Activated CD4-positive, alpha-beta T cell treated with anti-CD3 and anti-CD28 coated beads, Interleukin-2, amount 10 ng/mL, durations not matched to agents 7 days and 5 days (primary cell): ENCODE results near the gene CARD19. TPM values are rescaled to one million over a fixed set of nuclear protein-coding genes. Genes with fewer than 3 reads are reported as not detected.

Source experiments
- CTCF ChIA-PET: fragments of 350-600 bp; sonication (Branson Sonifier 250); formaldehyde crosslinking; loops from one replicate; lab custom pipeline; 2021; ENCODE audit warnings: antibody characterized with exemption; lab: Charles Lee
- POLR2A ChIA-PET: fragments of 350-600 bp; sonication (Branson Sonifier 250); formaldehyde crosslinking; loops from one replicate; lab custom pipeline; 2021; ENCODE audit warnings: antibody characterized with exemption; lab: Charles Lee
- DNase-seq: peaks from one replicate; pipeline ENCODE4 v3.0.0-alpha.2; 2020
- H3K27ac Mint-ChIP-seq: one replicate; pipeline ENCODE4 v1.8.0; 2021; ENCODE audit warnings: mild to moderate bottlenecking, moderate library complexity, mixed read lengths
- H3K27me3 Mint-ChIP-seq: one replicate; pipeline ENCODE4 v1.8.0; 2021; ENCODE audit warnings: mixed read lengths
- H3K36me3 Mint-ChIP-seq: one replicate; pipeline ENCODE4 v1.8.0; 2021; ENCODE audit warnings: low read depth, mixed read lengths
- H3K4me1 Mint-ChIP-seq: one replicate; pipeline ENCODE4 v1.8.0; 2021; ENCODE audit warnings: mixed read lengths
- H3K4me3 Mint-ChIP-seq: one replicate; pipeline ENCODE4 v1.8.0; 2021; ENCODE audit warnings: mild to moderate bottlenecking, moderate library complexity, mixed read lengths
- H3K9me3 Mint-ChIP-seq: one replicate; pipeline ENCODE4 v1.8.0; 2021; ENCODE audit warnings: mixed read lengths
- total RNA-seq, 2 experiments: library from RNA; stranded (reverse); gene quantifications; one replicate each; pipeline ENCODE4 v1.2.3, GENCODE V29; 2021

CARD19 gene
- total RNA-seq, 2 experiments from 2014 or later = 40.3 to 42.6 TPM

DNA sequence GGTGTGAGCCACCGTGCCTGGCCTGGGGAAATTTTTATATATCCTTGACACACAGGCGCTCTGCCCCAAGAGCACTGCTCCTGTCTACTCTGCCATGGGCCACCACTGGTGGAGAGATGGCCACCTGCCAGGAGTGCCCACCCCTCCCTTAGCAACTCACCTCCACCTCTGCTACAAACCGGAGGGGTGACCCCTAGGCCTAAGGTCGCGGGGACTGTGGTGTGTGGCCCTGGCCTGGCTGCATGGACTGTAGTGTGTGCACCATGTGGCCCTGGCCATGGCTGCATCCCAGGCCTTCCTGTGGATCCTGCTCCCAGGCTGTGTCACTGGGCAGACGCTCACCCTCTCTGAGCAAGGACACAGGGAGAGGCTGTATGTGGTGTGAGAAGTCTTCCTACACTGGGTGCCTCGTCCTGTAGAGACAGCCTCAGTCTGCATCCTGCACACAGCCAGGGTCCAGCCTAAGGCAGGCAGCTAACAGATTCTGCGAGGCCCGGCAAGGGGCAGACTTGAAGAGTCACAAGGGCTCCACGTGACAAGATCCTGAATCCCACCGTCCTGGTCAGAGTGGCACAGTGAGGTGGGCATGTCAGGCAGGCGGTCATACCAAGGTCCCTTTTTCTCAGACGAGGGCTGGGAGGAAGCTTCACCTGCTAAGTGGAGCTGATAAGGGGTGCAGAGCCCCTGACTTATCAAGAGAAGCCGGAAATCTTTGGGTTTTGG is 27.7 kb downstream of the CARD19 start:
- H3K9me3 Mint-ChIP-seq = no peaks in the 10 kb centered on the region
- POLR2A ChIA-PET = no interaction called here
- DNase-seq = no peak
- H3K27me3 Mint-ChIP-seq = no peaks in the 10 kb centered on the region
- peak overlapping the region; percentile 77 for H3K27ac Mint-ChIP-seq
- CTCF ChIA-PET = interaction anchor here (0.9 to 1.7 kb wide), 3 partner anchors 15 to 327 kb away, joined by 3 to 7 read pairs (median 5); no protein-coding TSS in a partner anchor
- peaks cover 51% of the 10 kb centered on the region for H3K4me1 Mint-ChIP-seq
- H3K4me3 Mint-ChIP-seq = no peak overlapping the region
- peaks cover 30% of the 10 kb centered on the region for H3K36me3 Mint-ChIP-seq

DNA sequence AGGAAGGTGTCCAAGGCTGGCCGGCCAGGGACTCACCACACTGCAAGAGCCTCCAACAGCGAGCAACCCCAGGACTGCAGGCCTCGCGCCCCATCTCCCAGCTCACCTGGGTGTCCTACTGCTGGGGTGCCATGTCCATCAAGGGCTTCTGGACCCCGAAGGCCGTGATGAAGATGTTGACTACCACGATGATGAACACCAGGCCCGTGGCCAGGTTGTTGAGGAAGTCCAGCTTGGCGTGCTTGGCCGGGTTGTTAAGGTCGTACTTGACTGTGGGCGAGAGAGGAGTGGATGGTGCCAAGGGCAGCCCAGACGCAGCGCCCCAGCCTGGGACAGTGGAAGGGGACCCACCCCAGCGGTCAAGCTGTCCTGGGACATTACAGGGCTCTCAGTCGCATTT is 28.8 kb downstream of the CARD19 start:
- CTCF ChIA-PET = interaction anchor here (1.3 to 1.7 kb wide), 2 partner anchors 16 to 19 kb away, joined by 5 to 7 read pairs; no protein-coding TSS in a partner anchor
- H3K27ac Mint-ChIP-seq = peak overlapping the region; percentile 77
- H3K27me3 Mint-ChIP-seq = no peaks in the 10 kb centered on the region
- DNase-seq = no peak
- H3K36me3 Mint-ChIP-seq = peaks cover 28% of the 10 kb centered on the region
- H3K4me1 Mint-ChIP-seq = peaks cover 45% of the 10 kb centered on the region
- no peaks in the 10 kb centered on the region for H3K9me3 Mint-ChIP-seq
- no peak overlapping the region for H3K4me3 Mint-ChIP-seq
- POLR2A ChIA-PET = no interaction called here

DNA sequence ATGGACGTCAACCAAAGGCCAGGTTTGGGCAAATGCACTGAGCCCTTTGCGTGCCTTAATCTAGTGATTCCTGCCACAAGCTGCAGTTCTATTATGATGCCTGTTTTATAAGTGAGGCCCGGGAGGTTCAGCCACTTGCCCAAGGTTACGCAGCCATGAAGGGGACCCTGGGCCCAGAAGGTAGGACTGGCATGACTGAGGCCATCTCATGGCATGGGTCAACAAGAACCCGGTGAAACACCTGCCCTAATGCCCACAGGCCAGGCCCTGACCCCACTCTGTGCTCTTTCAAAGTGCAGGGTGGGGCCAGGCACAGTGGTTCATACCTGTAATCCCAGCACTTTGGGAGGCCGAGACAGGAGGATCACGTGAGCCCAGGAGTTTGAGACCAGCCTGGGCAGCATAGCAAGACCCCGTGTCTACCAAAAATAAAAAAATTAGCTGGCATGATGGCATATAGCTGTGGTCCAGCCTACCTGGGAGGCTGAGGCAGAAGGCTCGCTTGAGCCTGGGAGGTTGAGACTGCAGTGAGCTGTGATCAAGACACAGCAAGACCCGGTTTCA is 29.4 kb downstream of the CARD19 start:
- no peak for DNase-seq

DNA sequence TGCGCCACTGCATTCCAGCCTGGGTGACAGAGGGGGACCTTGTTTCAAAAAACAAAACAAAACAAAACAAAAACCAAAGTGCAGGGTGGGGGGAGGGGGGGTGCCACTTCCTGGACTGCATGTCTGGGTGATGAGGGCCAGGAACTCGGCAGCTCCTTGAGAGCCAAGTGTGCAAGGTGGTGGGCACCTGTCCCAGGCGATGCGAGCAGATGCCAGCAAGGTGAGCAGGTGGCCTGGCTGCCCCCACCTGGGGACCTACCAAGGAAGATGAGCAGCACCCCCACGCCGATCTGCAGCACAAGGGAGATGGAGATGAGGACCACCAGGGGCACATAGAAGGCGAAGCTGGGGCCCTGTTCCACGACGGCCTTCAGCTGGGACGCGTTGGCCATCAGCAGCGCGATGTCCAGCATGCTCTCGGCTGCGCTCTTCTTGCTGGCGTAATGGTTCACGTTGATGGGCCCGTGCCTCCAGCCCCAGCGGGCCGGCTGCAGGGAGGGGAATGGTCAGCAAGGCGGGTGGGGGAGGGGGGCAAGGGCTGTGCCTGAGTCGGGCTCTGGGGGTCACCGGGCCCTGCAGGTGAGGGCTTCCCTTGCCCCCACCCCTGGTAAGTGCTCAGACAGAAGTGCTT is 30.2 kb downstream of the CARD19 start:
- ChIA-PET CTCF (interaction anchor here (1.0 to 1.8 kb wide), 5 partner anchors 11 to 18 kb away, joined by 3 to 8 read pairs (median 4); no protein-coding TSS in a partner anchor), POLR2A (interaction anchor here (0.7 kb wide), 1 partner anchor 350 kb away, joined by 3 read pairs; no protein-coding TSS in a partner anchor)
- Mint-ChIP-seq H3K27me3 (no peaks in the 10 kb centered on the region), H3K36me3 (peaks cover 20% of the 10 kb centered on the region), H3K27ac (peak overlapping the region; percentile 94), H3K9me3 (no peaks in the 10 kb centered on the region), H3K4me1 (peaks cover 48% of the 10 kb centered on the region), H3K4me3 (peak overlapping the region; percentile 33)
- peak; percentile 46 for DNase-seq

More for the DNA sequence above, 29.4 kb downstream of the CARD19 start:
- no peaks in the 10 kb centered on the region for H3K27me3 Mint-ChIP-seq
- CTCF ChIA-PET = interaction anchor here (1.0 to 1.8 kb wide), 4 partner anchors 10 to 18 kb away, joined by 4 to 7 read pairs (median 5); no protein-coding TSS in a partner anchor
- H3K9me3 Mint-ChIP-seq = no peaks in the 10 kb centered on the region
- H3K36me3 Mint-ChIP-seq = peaks cover 23% of the 10 kb centered on the region
- peaks cover 41% of the 10 kb centered on the region for H3K4me1 Mint-ChIP-seq
- peak overlapping the region; percentile 94 for H3K27ac Mint-ChIP-seq
- no peak overlapping the region for H3K4me3 Mint-ChIP-seq
- POLR2A ChIA-PET = no interaction called here

DNA sequence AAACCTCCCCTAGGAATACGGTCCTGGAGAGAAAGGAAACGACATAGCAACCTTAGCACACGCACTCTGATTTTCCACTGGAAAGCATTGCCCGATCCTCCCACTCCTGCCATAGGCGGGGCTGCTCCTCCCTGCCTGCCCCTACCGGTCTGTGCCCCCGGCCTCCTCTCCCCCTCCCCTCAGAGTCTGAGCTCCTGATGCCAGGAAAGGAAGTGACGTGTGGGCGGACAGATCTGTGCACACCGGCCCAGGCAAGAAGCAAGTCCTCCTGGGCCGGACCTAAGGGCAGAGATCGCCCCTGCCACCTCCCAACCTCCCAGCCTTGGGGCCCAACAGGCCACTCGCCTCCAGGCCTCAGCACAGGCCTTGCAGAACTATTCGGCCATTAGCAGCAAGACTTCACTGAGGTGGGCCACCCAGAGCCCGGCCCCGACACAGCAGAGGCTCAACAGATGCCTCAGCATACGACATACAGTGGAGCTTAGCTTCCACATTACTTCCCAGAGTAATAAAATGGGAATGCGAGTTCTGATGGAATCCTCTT is 30.9 kb downstream of the CARD19 start:
- Mint-ChIP-seq H3K9me3 (no peaks in the 10 kb centered on the region), H3K4me1 (peaks cover 55% of the 10 kb centered on the region), H3K36me3 (peaks cover 16% of the 10 kb centered on the region), H3K4me3 (no peak overlapping the region), H3K27ac (peak overlapping the region; percentile 94), H3K27me3 (no peaks in the 10 kb centered on the region)
- POLR2A ChIA-PET = no interaction called here
- no peak for DNase-seq
- CTCF ChIA-PET = interaction anchor here (0.9 to 1.8 kb wide), 6 partner anchors 8 to 62 kb away, joined by 3 to 8 read pairs (median 4); no protein-coding TSS in a partner anchor

DNA sequence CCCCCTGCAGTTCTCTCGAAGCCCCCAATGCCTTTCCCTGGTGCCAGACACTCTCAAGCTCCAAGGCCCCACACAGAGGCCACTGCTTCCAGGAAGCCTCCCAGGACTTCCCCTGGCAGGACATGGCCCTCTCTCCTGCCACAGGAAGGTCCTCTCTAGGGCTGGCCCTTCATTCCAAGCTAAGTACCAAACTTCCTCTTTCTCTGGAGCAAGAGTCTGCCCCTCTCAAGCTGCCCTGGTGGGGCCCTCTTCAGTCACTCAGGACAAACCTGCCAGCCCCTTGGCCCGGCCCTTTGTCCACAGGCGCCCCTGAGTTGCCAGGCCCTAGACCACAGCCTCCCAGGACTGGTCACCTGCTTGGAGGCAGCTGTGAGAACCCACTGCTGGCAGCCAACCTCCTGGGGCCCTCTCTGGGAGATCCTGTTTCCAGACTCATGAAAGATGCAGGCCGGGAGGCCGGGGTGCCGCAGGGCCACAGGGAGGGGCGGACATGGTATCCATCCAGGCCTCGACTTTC is 31.4 kb downstream of the CARD19 start:
- POLR2A ChIA-PET = no interaction called here

DNA sequence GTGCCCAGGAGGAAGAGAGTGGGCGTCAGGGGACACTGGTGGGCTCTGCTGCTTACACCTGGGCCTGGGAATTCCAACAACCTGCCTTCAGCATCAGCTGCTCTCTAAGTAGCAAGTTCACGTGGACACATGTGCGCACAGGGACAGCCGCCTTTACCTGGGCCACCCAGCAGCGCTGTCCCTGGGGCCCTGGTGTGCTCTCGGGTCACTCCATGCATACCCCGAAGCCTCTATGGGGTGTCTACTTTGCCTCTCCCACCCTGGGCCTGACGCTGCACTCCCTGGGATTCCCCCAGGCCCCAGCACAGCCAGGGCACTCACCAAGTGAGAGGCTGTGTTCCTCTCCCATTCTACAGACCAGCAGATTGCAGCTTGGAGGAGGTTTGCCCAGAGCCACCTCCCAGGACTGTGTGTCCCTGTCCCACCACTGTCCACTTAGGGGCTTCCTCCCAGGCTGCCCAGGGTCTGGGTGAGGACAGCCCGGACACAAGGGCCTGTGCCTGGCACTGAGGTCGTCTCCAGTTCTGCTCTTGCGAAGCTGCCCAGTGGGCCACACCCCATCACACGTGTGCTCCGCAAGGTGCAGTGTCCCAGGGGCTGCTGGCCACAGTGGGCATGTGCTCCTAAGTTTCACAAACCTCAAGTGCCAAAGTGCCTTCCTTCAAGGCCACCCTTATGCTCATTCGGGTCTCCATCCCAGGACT is 32.1 kb downstream of the CARD19 start:
- H3K9me3 Mint-ChIP-seq = no peaks in the 10 kb centered on the region
- peaks cover 67% of the 10 kb centered on the region for H3K4me1 Mint-ChIP-seq
- no peak overlapping the region for H3K4me3 Mint-ChIP-seq
- DNase-seq = no peak
- CTCF ChIA-PET = interaction anchor here (0.5 to 4.4 kb wide), 3 partner anchors 20 to 726 kb away, joined by 3 to 24 read pairs (median 3); no protein-coding TSS in a partner anchor
- H3K36me3 Mint-ChIP-seq = peaks cover 16% of the 10 kb centered on the region
- peak overlapping the region; percentile 94 for H3K27ac Mint-ChIP-seq
- POLR2A ChIA-PET = no interaction called here
- no peaks in the 10 kb centered on the region for H3K27me3 Mint-ChIP-seq

More for the DNA sequence above, 31.4 kb downstream of the CARD19 start:
- no peak for DNase-seq
- Mint-ChIP-seq H3K36me3 (peaks cover 16% of the 10 kb centered on the region), H3K9me3 (no peaks in the 10 kb centered on the region), H3K27ac (peak overlapping the region; percentile 94), H3K27me3 (no peaks in the 10 kb centered on the region), H3K4me3 (no peak overlapping the region), H3K4me1 (peaks cover 60% of the 10 kb centered on the region)
- CTCF ChIA-PET = interaction anchor here (0.5 to 1.4 kb wide), 7 partner anchors 9 to 727 kb away, joined by 3 to 8 read pairs (median 3); no protein-coding TSS in a partner anchor

DNA sequence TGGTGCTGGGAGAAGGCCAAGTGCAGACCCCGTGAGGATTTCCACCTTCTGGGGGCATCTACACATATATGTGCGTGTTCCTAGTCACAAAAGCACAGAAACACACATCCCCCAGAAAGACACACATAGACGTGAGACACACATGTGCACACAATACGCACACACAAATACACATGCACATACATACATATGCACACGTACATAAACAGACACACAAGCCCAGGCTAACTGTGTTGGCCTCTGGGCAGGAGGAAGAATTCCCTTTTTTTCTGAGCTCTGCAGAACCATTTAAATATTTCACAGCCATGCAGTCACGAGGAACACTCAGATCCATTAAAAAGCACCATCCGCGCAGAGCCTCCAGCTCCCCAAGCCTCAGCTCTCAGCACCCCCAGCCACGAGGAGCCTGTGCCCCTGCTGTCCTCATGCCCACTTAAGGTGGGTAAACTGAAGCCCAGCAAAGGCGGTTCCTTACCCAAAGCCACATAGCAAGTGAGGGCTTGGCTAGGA is 32.8 kb downstream of the CARD19 start:
- no peak overlapping the region for H3K4me3 Mint-ChIP-seq
- POLR2A ChIA-PET = no interaction called here
- no peaks in the 10 kb centered on the region for H3K27me3 Mint-ChIP-seq

DNA sequence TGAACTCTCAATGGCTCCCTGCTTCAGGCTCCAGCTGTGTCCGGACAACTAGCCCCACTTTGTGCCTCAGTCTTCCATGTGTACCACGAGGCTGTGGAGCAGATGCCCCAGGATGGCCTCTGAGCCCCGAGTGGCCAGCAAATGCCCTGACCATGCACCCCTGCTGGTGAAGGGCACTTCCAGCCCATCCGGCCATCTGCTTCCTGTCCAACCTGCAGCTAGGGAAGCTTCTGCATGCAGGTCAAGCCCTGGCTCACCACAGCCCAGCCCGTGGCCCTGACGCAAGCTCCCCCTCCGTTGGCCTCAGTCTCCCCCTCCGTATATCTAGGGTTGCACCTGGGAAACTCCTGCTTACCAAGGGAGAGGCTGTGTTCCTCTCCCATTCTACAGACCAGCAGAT is 33.3 kb downstream of the CARD19 start:
- POLR2A ChIA-PET = no interaction called here
- no peak for DNase-seq
- Mint-ChIP-seq H3K27me3 (no peaks in the 10 kb centered on the region), H3K4me3 (no peak overlapping the region), H3K27ac (no peak overlapping the region), H3K36me3 (peaks cover 14% of the 10 kb centered on the region), H3K9me3 (no peaks in the 10 kb centered on the region), H3K4me1 (peaks cover 65% of the 10 kb centered on the region)
- CTCF ChIA-PET = interaction anchor here (0.9 to 4.4 kb wide), 4 partner anchors 10 to 54 kb away, joined by 3 to 24 read pairs (median 8); no protein-coding TSS in a partner anchor

More for the DNA sequence above, 32.8 kb downstream of the CARD19 start:
- no peaks in the 10 kb centered on the region for H3K9me3 Mint-ChIP-seq
- H3K27ac Mint-ChIP-seq = peak overlapping the region; percentile 72
- CTCF ChIA-PET = interaction anchor here (1.9 to 4.4 kb wide), 2 partner anchors 10 to 20 kb away, joined by 10 to 24 read pairs; no protein-coding TSS in a partner anchor
- peaks cover 66% of the 10 kb centered on the region for H3K4me1 Mint-ChIP-seq
- H3K36me3 Mint-ChIP-seq = peaks cover 16% of the 10 kb centered on the region
- DNase-seq = no peak

DNA sequence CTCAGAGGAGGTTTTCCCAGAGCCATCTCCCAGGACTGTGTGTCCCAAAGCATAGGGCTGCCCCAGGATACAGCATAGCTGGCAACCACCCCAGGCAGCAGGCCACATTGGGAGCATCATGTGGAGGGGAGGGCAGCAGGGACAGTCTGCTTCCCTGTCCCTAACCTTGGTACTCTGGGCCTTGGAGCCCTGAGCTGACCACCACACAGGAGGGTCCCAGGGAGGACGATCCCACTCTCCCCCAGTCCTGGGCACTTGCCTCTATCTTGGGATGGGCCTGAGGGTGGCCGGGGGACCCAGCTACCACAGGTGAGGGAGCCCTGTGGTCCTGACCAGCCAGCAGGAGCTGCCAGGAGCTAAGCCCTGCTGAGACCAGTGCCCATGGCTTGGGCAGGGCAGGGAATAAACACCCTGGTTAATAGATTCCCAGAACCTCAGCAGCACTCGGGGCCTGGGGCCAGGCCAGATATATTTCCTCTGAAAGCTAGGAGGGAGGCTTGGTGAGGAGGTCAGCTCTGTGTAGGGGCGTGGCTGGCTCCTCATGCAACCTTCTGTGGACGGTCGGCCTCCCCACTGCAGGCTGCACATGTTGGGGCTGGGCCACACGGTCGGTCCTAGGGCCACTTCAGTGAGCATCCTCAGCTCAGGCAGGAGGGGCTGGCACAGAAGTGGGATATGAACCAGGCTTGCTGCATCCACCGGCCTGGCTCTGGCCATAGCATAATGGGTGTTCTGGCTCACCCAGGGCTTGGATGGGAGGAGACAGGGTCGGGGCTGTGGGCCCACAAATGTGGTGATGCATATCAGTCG is 33.9 kb downstream of the CARD19 start:
- CTCF ChIA-PET = interaction anchor here (0.9 to 4.4 kb wide), 4 partner anchors 9 to 55 kb away, joined by 3 to 24 read pairs (median 8); no protein-coding TSS in a partner anchor
- H3K9me3 Mint-ChIP-seq = no peaks in the 10 kb centered on the region
- H3K4me1 Mint-ChIP-seq = peaks cover 66% of the 10 kb centered on the region
- no peak overlapping the region for H3K4me3 Mint-ChIP-seq
- H3K27me3 Mint-ChIP-seq = no peaks in the 10 kb centered on the region
- H3K36me3 Mint-ChIP-seq = peaks cover 8% of the 10 kb centered on the region
- peak overlapping the region; percentile 75 for H3K27ac Mint-ChIP-seq
- POLR2A ChIA-PET = no interaction called here
- no peak for DNase-seq
